Body of pancreas (tissue), 4 donors: ENCODE data around the gene HS3ST5.

Experiments used
- CTCF ChIP-seq, 7 experiments: fragments of 450-650 bp in 4 of 7; fragments of 200-600 bp in 3 of 7; sonication (generic) in 3 of 7; IDR thresholded peaks; one replicate each; pipeline ENCODE4 v1.5.1; 2016 to 2019; ENCODE audit warnings: antibody characterized with exemption in 7 of 7
- POLR2A ChIP-seq, 3 donors: fragments of 450-650 bp; IDR thresholded peaks; one replicate each; pipeline ENCODE4 v1.6.1; 2016; ENCODE audit warnings: antibody characterized with exemption in 3 of 3, mild to moderate bottlenecking in 2 of 3

GRCh38 chr6:114115652-114116051, 227.2 kb downstream of the HS3ST5 start:
- TF ChIP-seq CTCF (IDR thresholded peaks at IDR 0.05): no peak
- TF ChIP-seq POLR2A (IDR thresholded peaks at IDR 0.05): no peak
